Right lobe of liver (tissue), 6 donors: ENCODE data around the gene ETAA1. TPM values are rescaled to one million over a fixed set of nuclear protein-coding genes. Genes with fewer than 3 reads are reported as not detected.

Source experiments
- ATAC-seq, 4 donors: fragments of 200-7000 bp; cut with Tn5 transposase; one replicate each; pipeline ENCODE4 v1.9.1; 2020; ENCODE audit warnings: mild to moderate bottlenecking in 4 of 4, moderate library complexity in 4 of 4
- DNase-seq, 3 donors: peaks; one replicate each; pipeline ENCODE4 v3.0.0-alpha.2; 2020
- H3K27ac ChIP-seq, 3 donors: fragments of 200-600 bp; one replicate each; pipeline ENCODE4 v1.8.0; 2022
- H3K27me3 ChIP-seq, 2 donors: fragments of 200-600 bp; one replicate each; pipeline ENCODE4 v1.8.0; 2022
- H3K36me3 ChIP-seq, 4 donors: fragments of 200-600 bp; sonication (generic) in 1 of 4; one replicate each; pipeline versions ENCODE4 v1.5.1 to v1.8.0; 2017 to 2022; ENCODE audit warnings: control low read depth in 1 of 4
- H3K4me1 ChIP-seq, 4 donors: fragments of 200-600 bp; sonication (generic) in 1 of 4; one replicate each; pipeline versions ENCODE4 v1.5.1 to v1.8.0; 2017 to 2022; ENCODE audit warnings: control low read depth in 1 of 4
- H3K4me3 ChIP-seq, 3 donors: fragments of 200-600 bp; one replicate each; pipeline ENCODE4 v1.8.0; 2022
- H3K9me3 ChIP-seq, 4 donors: fragments of 200-600 bp; sonication (generic) in 1 of 4; one replicate each; pipeline versions ENCODE4 v1.5.1 to v1.8.0; 2017 to 2022; ENCODE audit warnings: control low read depth in 1 of 4
- POLR2A ChIP-seq: fragments of 450-650 bp; IDR thresholded peaks from one replicate; pipeline ENCODE4 v1.6.1; 2017; ENCODE audit warnings: antibody characterized with exemption, mild to moderate bottlenecking
- WGBS: methylation state at CpG from one replicate; pipeline ENCODE4 v1.1.6; 2018; ENCODE audit warnings: low coverage, low lambda C conversion rate; ENCODE audit not compliant: insufficient coverage; ENCODE audit errors: missing lambda C conversion rate; 5-methylcytosine and 5-hydroxymethylcytosine counted together
- intact Hi-C, 2 donors: fragments of 100-400 bp; cut with DNase I; formaldehyde crosslinking; loops; one replicate each; pipeline versions ENCODE4 v1.11.2 to v1.14.1; 2022
- total RNA-seq, 6 experiments: library from RNA; depleted of rRNA in 2 of 6; stranded (reverse); fragments of >200 nt in 2 of 6; fragmentation: NEBNext Ultra II Directional in 3 of 6; extraction: Animal tissue kit (Norgen Biotek cat#: 25700) in 3 of 6; gene quantifications; one replicate each; pipeline versions ENCODE4 v1.1.0 to v1.2.4, GENCODE V29; 2016 to 2023
- TF ChIP-seq, protein P1 (sequence below), 4 donors: fragments of 200-600 bp in 3 of 4; fragments of 450-650 bp in 1 of 4; IDR thresholded peaks; one replicate each; pipeline versions ENCODE4 v1.5.1 to v1.8.0; 2016 to 2022; ENCODE audit warnings: antibody characterized with exemption in 4 of 4, mild to moderate bottlenecking in 2 of 4
- donor health status: DM: no; HTN: yes; CAD: no.
- donor health status: DM: no; HTN: no; CAD: no.
- donor health status: DM: no; HTN: no; CAD: no.
- donor health status: DM: no; HTN: yes; CAD: no.
- donor health status: DM: no; HTN: yes; CAD: no.

ETAA1 gene
- total RNA-seq, 6 experiments from 2014 or later, result 2.8 to 8.0 (median 5.0) TPM

DNA sequence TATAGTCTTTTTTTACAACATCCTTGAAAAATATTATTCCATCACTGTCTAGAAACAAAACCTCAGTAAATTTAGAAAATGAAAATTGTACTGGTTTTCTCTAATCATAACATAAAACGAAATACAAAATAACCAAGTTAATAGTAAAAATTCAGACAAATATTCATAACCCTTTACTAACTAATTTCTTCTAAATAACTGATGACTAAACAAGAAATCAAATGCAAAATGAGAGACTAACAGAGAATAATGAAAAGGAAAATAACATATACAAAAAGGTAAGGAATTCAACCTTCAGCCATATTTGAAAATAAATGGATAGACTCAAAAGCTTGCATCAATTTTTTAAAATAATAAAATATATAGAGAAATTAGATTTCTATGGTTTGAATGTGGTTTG, 18.6 kb upstream of the ETAA1 start:
- Histone ChIP-seq H3K4me1 (no peaks in the 10 kb centered on the region), H3K36me3 (no peaks in the 10 kb centered on the region), H3K27me3 (no peaks in the 10 kb centered on the region), H3K27ac (no peak overlapping the region), H3K4me3 (no peak overlapping the region), H3K9me3 (no peaks in the 10 kb centered on the region)
- whole genome bisulfite sequencing, result 45% methylated on average over 1 of the region's 1 CpG
- TF ChIP-seq POLR2A, result no peak
- TF ChIP-seq, protein P1, sequence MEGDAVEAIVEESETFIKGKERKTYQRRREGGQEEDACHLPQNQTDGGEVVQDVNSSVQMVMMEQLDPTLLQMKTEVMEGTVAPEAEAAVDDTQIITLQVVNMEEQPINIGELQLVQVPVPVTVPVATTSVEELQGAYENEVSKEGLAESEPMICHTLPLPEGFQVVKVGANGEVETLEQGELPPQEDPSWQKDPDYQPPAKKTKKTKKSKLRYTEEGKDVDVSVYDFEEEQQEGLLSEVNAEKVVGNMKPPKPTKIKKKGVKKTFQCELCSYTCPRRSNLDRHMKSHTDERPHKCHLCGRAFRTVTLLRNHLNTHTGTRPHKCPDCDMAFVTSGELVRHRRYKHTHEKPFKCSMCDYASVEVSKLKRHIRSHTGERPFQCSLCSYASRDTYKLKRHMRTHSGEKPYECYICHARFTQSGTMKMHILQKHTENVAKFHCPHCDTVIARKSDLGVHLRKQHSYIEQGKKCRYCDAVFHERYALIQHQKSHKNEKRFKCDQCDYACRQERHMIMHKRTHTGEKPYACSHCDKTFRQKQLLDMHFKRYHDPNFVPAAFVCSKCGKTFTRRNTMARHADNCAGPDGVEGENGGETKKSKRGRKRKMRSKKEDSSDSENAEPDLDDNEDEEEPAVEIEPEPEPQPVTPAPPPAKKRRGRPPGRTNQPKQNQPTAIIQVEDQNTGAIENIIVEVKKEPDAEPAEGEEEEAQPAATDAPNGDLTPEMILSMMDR (IDR thresholded peaks at IDR 0.05), result no peak
- DNase-seq (no peak), ATAC-seq (no peak)
- intact Hi-C loops, result no loop called here

DNA sequence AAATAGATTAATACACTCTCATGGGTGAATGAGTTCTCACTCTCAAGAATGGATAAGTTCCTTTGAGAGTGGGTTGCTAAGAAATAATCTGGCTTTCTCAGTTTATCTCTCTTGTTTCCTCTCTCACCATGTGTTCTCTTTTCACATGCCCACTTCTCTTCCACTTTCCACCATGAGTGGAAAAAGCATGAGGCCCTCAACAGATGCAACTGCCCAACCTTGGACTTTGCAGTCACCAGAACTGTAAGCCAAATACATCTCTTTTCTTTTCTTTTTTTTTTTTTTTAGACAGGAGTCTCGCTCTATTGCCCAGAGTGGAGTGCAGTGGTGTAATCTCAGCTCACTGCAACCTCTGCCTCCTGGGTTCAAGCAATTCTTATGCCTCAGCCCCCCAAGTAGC, 18.1 kb upstream of the ETAA1 start:
- DNase-seq (no peak), ATAC-seq (no peak)
- no CpG with 5 or more reads among the region's 1 CpG for WGBS
- no peaks in the 10 kb centered on the region for H3K36me3 ChIP-seq
- TF ChIP-seq, protein P1 (IDR thresholded peaks at IDR 0.05), result no peak
- TF ChIP-seq POLR2A, result no peak
- H3K4me3 ChIP-seq, result no peak overlapping the region
- no peak overlapping the region for H3K27ac ChIP-seq
- no peaks in the 10 kb centered on the region for H3K4me1 ChIP-seq
- no peaks in the 10 kb centered on the region for H3K27me3 ChIP-seq
- intact Hi-C loops, result no loop called here
- no peaks in the 10 kb centered on the region for H3K9me3 ChIP-seq

DNA sequence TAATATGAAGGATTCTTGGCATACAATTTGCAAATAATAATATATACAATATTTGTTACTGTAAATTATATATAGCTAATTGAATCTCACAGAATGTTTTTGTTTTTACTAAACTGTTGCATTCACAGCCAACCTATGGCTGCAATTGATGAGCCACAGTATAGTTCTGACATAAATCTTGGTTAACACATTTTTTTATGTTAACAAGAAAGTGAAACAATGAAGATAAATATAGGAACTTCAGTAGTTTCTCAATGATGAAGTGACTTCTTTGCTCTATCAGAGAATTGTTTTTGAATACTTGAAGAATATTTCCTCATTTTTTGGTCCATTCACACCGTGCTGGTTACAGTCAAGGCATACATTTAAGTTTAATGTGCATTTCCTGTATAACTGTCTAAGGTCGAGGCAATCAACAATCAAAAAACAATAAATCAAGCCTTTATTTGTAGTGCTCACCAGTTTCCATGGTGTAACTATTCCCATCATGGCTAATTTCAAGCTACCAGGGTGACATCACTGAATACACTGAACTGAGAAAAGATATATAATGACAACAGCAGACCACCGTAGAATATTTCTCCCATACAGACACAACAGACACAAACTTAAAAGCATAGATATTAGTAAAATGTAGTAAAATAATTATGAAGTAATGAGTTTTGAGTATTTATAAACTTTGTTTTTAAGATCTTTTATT, 12.9 kb upstream of the ETAA1 start:
- WGBS, result 23% methylated on average over 3 of the region's 3 CpGs
- DNase-seq (no peak), ATAC-seq (no peak)
- TF ChIP-seq POLR2A, result no peak
- TF ChIP-seq, protein P1 (IDR thresholded peaks at IDR 0.05), result no peak
- Histone ChIP-seq H3K27ac (no peak overlapping the region), H3K4me3 (no peak overlapping the region), H3K9me3 (no peaks in the 10 kb centered on the region), H3K36me3 (no peaks in the 10 kb centered on the region), H3K4me1 (no peaks in the 10 kb centered on the region), H3K27me3 (no peaks in the 10 kb centered on the region)
- intact Hi-C loops, result no loop called here

DNA sequence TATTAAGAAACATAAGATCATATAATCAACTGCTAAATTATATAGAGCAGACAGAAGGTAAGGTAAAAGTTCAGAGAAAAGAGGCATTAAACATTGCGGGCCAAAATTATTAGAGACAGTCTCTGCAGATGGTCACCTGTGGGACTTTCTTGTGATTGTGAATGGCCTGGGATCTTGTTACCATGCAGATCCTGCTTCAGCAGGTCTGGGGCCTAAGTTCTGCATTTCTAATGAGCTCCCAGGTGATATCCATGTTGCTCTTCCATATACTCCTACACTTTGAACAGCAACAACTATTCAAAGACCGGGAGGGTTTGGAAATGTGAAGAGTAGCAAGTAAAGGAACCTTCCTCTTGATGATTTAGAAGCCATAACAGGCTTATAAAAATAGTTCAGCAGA, 8.5 kb upstream of the ETAA1 start:
- 81% methylated on average over 2 of the region's 2 CpGs for WGBS
- ATAC-seq, result no peak

More for the DNA sequence above, 8.5 kb upstream of the ETAA1 start:
- DNase-seq, result no peak
- TF ChIP-seq, protein P1 (IDR thresholded peaks at IDR 0.05), result no peak
- no peak for TF ChIP-seq POLR2A
- Histone ChIP-seq H3K36me3 (no peaks in the 10 kb centered on the region), H3K27me3 (no peaks in the 10 kb centered on the region), H3K9me3 (no peaks in the 10 kb centered on the region), H3K4me1 (no peaks in the 10 kb centered on the region), H3K4me3 (no peak overlapping the region), H3K27ac (no peak overlapping the region)
- intact Hi-C loops, result no loop called here
